AG04449 (cell line): ENCODE measurements around the gene GNPTAB.

Experiments used
- CTCF ChIA-PET: fragments of 350-600 bp; formaldehyde crosslinking; extraction: SDS; loops from one replicate; lab custom pipeline; 2021; ENCODE audit warnings: antibody characterized with exemption; lab: Yijun Ruan, JAX
- POLR2A ChIA-PET: fragments of 400-600, 350-600 bp; formaldehyde crosslinking; extraction: SDS; loops from one replicate; lab custom pipeline; 2020; ENCODE audit warnings: antibody characterized with exemption, inconsistent platforms; lab: Yijun Ruan, JAX
- DNase-seq: peaks from one replicate; pipeline ENCODE4 v3.0.0-alpha.2; 2010; ENCODE audit warnings: low read depth, low spot score
- H3K4me3 ChIP-seq: 2 replicates; pipeline ENCODE4 v1.5.1; 2011; ENCODE audit warnings: low read depth, mild to moderate bottlenecking, control low read depth, low read length
- CTCF ChIP-seq: IDR thresholded peaks from one replicate; pipeline ENCODE4 v1.5.1; 2011; ENCODE audit warnings: mild to moderate bottlenecking, moderate library complexity, low read length, control low read depth, inconsistent platforms; ENCODE audit not compliant: insufficient read depth; ENCODE audit errors: missing control alignments

The GNPTAB gene

GRCh38 chr12:101854747-101855146 is 24.0 kb upstream of the GNPTAB start:
- DNase-seq: no peak
- no peak overlapping the region for H3K4me3 ChIP-seq
- CTCF ChIA-PET: interaction anchor here (1.2 to 3.0 kb wide), 5 partner anchors 8 to 24 kb away, joined by 3 to 20 read pairs (median 8); partner anchors contain the start of gene GNPTAB
- TF ChIP-seq CTCF: no peak
- POLR2A ChIA-PET: no interaction called here

GRCh38 chr12:101852998-101853397 is 22.2 kb upstream of the GNPTAB start:
- ChIA-PET CTCF (interaction anchor here (0.7 to 4.3 kb wide), 3 partner anchors 12 to 17 kb away, joined by 4 to 33 read pairs (median 7); no protein-coding TSS in a partner anchor), POLR2A (no interaction called here)
- no peak overlapping the region for H3K4me3 ChIP-seq
- no peak for TF ChIP-seq CTCF
- no peak for DNase-seq

- TF ChIP-seq CTCF: no peak
- POLR2A ChIA-PET: no interaction called here
These were observed 19.4 kb upstream of the GNPTAB start for GRCh38 chr12:101850199-101850598.

DNA sequence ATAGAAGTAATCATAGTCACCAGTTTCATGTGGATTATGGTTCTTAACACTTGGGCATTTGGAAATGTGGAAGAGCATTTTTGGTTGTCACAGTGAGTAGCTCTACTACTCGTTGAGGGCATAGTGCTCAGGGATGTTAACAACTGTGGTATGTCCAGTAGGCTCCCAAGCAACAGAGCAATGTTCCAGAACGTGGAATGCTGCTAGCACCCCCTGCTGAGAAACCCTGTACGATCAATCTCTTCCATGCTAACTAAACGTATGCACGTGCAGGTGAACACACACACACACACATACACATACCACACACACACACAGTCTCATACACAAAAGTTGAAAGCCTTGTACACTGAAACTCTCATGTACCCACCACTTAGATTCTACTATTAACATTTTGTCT is 16.6 kb upstream of the GNPTAB start:
- no peak for TF ChIP-seq CTCF
- ChIA-PET POLR2A (no interaction called here), CTCF (interaction anchor here (0.8 to 2.7 kb wide), 4 partner anchors 8 to 16 kb away, joined by 3 to 17 read pairs (median 4); no protein-coding TSS in a partner anchor)
- no peak for DNase-seq
- H3K4me3 ChIP-seq: no peak overlapping the region

More at GRCh38 chr12:101850199-101850598, 19.4 kb upstream of the GNPTAB start:
- no peak for DNase-seq
- CTCF ChIA-PET: interaction anchor here (1.6 to 4.3 kb wide), 2 partner anchors 9 to 19 kb away, joined by 5 to 33 read pairs; no protein-coding TSS in a partner anchor
- H3K4me3 ChIP-seq: no peak overlapping the region

DNA sequence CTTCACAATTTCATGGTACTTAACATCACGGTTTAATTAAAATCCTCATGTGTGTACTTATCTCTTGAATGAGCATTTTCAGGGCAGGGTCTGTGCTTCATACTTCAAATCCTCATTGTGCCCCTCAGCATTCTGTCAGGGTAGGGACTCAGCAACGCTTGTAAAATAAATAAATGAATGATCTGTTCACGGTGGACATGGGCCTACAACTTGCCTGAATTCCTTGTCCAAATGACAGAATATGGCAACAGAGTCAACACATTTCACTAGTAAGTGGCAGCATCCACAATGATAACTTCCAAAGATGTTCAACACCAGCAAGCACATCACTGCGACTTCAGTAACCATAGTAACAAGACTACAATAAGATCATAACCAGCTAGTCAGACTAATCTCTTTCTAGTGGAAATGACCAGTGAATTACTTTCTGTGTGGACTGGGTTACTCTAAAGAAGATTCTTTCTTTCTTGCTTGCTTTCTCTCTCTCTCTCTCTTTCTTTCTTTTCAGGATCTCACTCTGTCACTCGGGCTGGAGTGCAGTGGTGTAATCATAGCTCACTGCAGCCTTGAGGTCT is 14.5 kb upstream of the GNPTAB start:
- POLR2A ChIA-PET: no interaction called here
- DNase-seq: no peak
- no peak for TF ChIP-seq CTCF
- CTCF ChIA-PET: interaction anchor here (1.5 to 8.7 kb wide), 2 partner anchors 17 to 71 kb away, joined by 3 to 126 read pairs; partner anchors contain the start of gene GNPTAB
- H3K4me3 ChIP-seq: no peak overlapping the region

- TF ChIP-seq CTCF: no peak
- CTCF ChIA-PET: interaction anchor here (0.7 to 8.7 kb wide), 12 partner anchors 11 to 426 kb away, joined by 3 to 126 read pairs (median 16); partner anchors contain the start of gene GNPTAB
- POLR2A ChIA-PET: no interaction called here
- no peak overlapping the region for H3K4me3 ChIP-seq
- DNase-seq: no peak
These were observed 10.3 kb upstream of the GNPTAB start for GRCh38 chr12:101841069-101841468.
